ENCODE data around the gene IGF1.
"Not testable (repeated sequence)": the region's sequence is repeated elsewhere in the genome, so short reads cannot be mapped to it uniquely, and the experiment has no call there.

The IGF1 gene

DNA sequence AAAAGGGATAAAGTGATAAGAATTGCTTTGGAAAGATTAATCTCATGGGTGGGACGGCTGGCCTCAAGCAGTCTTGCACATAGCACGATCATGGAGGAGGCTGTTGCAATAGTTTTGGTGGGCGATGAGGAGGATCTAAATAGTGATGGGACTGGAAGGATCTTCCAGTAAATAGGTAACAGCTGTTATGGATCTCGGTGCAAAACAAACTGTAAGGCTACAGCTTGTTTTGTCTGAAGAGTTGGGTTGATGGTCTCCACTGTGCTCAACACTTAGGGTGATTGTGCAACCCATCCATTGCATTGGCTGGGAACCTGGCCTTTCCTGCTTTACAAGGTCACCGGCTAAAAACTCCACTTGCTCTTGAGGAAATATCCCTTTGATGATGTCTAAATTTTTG, 21.0 kb downstream of the IGF1 start:
- DNase-seq = no peak

- no peak for DNase-seq
Observed at GRCh38 chr12:102454808-102455760, 25.3 kb downstream of the IGF1 start.

DNA sequence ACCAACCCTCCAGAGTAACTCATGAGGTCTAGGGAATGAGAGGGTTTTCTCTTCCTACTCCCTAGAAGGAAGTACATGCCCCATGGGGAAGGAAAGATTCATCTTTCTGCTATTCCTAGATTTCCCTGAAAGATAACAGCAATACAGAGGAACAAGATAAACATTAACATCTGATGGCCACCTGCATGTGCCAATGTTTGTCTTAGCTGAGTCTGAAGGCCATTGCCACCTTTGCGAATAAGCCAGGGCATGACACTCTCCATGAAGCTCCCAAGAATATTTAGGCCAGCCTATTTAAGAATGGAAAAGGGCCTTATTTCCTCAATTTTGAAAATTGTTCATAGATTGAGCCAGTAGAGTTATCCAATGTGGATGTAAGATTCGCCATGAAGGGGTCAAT, 26.0 kb downstream of the IGF1 start:
- DNase-seq = no peak

DNA sequence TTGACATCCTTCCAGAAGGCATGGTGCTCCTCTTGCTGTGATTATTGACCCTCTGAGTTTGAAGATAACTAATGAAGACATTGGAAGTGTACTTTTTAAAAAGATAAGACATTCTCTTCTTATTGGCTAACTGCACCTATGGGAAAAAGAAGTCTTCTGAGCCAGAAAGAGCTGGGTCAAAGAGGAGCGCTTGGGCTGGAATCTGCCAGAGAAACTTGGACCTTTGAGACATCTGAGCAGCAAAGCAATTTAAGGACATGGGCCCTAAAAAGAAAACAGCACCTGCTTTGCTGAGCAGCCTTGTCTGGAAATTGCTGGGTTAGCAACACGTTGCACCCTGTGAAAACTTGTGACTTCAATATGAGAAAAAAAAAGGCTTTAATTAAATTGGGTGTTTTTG, 27.8 kb downstream of the IGF1 start:
- no peak for DNase-seq

GRCh38 chr12:102449018-102449417, 31.3 kb downstream of the IGF1 start:
- not testable (repeated sequence) for DNase-seq

- not testable (repeated sequence) for DNase-seq
Observed at GRCh38 chr12:102447426-102447825, 32.9 kb downstream of the IGF1 start.

DNA sequence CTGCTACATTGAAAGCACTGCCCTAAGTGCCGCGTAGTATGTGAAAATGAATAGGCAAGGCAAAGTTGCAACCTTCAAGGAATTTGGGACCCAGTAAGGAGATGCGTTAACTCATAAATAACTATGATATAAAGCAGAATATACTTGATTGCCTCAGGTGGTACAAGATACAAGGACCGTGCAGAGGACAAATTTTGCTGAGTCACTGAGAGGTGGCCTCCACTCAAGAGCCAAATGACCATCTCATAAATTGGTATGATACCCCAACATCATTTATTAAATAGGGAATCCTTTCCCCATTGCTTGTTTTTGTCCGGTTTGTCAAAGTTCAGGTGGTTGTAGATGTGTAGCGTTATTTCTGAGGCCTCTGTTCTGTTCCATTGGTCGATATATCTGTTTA, 35.7 kb downstream of the IGF1 start:
- DNase-seq = no peak

DNA sequence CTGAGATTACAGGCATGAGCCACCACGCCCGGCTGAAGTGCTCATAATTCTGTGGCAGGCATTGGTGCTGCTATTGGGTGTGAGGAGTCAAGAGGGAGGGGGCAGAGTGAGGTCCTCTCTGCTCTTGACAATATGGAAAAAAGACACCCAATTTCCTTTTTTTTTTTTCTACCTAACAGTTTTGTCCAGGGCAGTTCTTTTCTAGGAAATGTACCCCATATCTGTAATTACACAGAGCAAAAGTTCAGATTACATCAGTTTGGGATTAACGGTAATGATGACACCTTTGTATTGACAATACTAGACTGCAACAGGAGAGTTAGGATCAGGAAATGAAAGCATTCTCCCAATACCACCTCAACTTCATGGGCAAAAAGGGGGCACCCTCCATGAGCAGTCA, 36.3 kb downstream of the IGF1 start:
- no peak for DNase-seq

DNA sequence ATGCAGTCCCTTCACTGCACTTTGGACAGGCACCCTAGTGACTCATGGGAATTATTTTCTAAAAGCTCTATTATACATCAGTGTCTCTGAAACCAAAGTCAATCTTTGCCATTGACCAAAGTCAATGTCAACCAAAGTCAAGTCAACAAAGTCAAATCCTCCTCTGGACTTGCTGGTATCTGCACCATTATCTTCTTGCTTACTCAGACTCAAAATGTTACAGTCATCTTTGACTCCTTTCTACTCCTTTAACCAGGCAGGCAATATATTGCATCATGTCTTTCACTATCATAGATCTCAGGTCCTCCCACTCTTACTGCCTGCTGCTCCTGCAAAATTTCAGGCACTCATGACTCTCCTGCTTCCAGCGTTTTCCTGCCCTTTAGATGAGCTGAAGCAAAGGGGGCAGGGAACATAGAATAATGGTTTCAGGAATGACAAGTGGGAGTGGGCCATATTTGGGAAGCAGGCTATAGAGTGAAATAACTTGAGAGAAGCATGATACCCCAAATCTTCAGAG, 39.2 kb downstream of the IGF1 start:
- DNase-seq = no peak

GRCh38 chr12:102439426-102440405, 40.6 kb downstream of the IGF1 start:
- no peak for DNase-seq

GRCh38 chr12:102438827-102439210, 41.5 kb downstream of the IGF1 start:
- DNase-seq = no peak

DNA sequence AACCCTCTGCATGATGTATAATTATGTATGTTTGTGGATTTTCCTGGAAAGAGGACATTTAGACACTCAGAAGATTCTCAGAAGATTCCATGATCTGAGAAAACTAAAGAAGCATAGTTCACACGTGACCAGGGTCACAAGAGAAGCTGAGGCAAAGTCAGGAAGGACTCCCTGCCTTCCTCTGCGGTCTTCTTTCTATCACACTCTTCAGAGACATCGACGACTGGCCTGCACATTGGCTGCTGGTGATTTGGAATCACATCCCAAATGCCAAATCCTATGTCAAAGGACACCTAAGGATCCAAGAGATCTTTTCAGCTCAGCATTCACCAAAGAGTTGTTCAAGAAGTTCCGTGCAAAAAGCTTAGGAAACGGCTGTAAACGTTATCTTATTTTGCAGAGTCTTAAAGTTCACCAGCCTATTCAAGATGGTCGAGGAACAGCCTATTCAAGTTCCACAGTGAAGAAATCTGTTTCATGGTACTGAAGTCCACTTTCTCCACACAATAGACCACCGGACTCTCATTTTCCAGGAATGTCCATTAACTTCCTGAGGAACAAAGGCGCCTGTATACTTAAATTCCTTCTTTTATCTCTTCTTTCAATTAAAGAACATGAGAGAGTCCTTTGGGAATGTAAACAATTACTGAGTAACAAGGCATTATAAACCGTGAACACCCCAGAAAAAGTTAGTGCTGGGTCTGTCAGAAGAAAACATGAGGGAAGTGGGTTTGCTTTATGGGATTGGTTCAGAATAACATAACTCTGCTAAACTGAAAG, 42.1 kb downstream of the IGF1 start:
- DNase-seq = no peak

DNA sequence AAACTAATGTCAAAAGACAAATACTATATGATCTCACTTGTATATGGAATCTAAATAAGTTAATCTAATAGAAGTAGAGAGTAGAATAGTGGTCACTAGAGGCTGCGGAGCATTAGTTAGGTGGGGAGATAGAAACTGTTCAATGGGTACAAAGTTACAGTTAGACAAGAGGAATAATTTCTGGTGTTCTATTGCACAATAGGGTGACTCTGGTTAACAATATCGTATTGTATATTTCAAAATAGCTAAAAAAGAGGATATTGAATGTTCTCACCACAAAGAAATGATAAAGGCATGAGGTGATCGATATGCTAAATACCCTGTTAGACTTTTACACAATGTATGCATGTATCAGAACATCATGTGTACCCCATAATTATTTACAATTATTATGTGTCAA, 42.9 kb downstream of the IGF1 start:
- no peak for DNase-seq

DNA sequence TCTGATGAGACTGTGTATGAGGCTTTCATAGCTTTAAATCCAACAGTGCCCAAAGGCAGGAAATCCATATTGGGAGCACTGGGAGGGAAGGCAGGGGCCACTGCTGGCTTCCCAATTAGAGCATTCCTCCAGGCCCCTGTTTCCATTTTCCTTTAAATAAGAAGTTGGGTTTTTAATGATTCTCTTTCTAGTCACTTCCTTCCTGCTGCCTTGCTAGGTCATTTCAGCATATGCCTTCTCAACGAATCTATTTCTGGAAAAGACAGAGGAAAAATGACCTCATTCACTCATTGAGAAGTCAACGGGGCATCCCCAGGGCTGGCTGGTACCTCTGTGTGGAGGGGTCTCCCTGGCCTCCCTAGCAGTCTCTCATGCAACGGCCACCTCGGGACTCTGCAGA, 43.5 kb downstream of the IGF1 start:
- DNase-seq = no peak

DNA sequence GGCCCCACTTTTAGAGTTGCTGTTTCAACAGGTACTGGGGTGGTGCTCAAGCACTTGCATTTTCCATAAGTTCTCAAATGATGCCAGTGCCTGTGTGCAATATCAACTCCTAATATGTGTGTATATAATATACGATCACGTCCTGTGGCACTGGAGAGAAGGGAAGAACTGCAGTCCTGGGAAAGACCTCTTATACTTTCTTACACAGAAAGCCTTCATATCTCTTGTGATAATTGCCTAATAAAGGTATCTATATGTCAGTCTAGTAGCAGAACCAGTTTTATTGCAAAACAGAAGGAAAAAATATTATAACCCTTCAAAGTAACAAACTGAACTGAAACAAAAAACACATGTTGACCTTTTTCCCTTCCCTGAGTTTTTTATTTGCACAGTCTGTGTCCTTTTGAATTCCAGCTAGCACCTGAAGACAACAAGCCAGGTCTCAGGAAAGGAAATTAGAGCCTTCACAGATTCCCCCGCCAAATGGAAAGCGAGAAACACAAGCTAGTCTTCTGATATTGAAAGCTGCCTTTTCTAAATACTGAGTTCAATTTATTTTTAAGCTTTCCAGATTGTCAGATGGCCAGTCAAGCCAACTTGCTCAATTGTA, 44.4 kb downstream of the IGF1 start:
- no peak for DNase-seq

DNA sequence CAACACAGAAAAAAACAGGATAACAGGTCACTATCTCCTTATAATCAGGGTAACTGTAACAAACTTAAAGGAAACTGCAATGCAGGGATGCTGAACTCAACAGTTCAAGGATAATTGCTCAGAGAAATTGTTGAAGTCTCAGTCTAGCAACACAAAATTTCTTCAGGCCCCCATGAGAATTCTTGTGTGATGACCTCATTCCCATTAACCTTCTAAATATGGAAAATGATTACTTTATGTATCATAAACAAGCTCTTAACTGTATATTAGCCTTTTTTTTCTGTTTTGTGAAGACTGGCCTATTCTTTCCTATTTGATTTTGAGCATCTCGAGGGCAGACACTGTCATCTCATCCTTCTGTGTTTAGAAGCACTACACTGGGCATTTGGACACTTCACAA, 47.1 kb downstream of the IGF1 start:
- DNase-seq = no peak

GRCh38 chr12:102430661-102431060, 49.7 kb downstream of the IGF1 start:
- DNase-seq = no peak

GRCh38 chr12:102429211-102430154, 50.9 kb downstream of the IGF1 start:
- no peak for DNase-seq

- no peak for DNase-seq
Observed at GRCh38 chr12:102427543-102427941, 52.8 kb downstream of the IGF1 start.

DNA sequence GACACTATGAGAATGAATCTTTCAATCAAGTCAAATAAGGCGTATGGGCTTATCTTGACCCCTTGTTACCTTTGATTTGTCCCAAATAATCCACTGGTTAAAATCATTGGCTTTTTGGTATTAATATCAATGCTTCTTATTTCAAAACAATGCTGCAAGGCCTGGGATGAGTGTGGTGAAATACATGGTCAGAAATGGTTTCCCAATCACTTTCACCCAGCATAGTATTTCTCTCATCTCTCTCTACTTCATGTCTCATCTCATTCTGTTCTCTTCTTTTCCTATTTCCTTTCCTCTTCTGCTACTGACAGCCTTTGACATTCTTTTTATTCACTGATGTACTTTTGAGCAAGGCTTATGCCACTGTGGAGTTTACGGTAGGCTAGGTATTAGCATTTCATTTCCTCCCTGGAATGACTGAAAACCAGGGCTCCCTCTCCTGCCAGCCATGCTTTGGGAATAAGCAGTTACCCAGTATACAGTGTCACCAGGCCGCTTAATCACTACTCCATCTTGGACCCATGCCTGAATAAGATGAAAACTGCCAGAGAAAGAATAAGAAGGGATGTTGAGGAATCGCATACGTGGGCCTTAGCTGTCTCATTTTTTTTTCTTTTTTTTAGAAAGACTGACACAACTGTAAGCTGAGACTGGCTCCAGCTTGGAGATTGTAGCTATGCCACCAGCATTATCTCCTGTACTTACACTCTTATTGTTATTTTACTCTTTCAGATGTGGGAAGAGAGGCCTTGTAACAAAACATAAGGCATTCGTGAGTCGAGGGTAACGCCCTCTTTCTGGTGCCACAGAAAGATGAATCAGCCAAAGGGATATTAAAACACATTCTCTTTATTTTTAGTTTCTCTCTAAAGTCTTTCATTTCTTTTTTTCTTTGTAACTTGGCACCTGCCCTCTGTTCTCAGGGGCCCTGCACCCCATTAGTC, 53.5 kb downstream of the IGF1 start:
- no peak for DNase-seq

Measured in NCI-H1092 treated with DMSO at 0.1 percent for 48 hours (cell line).